HG02840 (cell line): ENCODE data around the gene GALNT2.

Source experiments
- ATAC-seq: cut with Tn5 transposase; IDR thresholded peaks from one replicate; pipeline ENCODE4 v1.9.1; 2021; ENCODE audit warnings: mild to moderate bottlenecking, moderate library complexity, moderate number of reproducible peaks; ENCODE audit not compliant: unreplicated experiment, low FRiP score

The GALNT2 gene

GRCh38 chr1:230141797-230142607 lies 75.0 kb downstream of the GALNT2 start:
- ATAC-seq: no peak

- no peak for ATAC-seq
Measured at GRCh38 chr1:230142608-230143210, 75.7 kb downstream of the GALNT2 start.

GRCh38 chr1:230143534-230143933 lies 76.5 kb downstream of the GALNT2 start:
- ATAC-seq: no peak

GRCh38 chr1:230144010-230144614 lies 77.1 kb downstream of the GALNT2 start:
- ATAC-seq: no peak

- no peak for ATAC-seq
Measured at GRCh38 chr1:230144758-230145504, 77.9 kb downstream of the GALNT2 start.

GRCh38 chr1:230145505-230145899 lies 78.5 kb downstream of the GALNT2 start:
- no peak for ATAC-seq

- ATAC-seq: no peak
Measured at GRCh38 chr1:230145953-230146476, 79.0 kb downstream of the GALNT2 start.

- ATAC-seq: no peak
Measured at GRCh38 chr1:230146709-230147108, 79.7 kb downstream of the GALNT2 start.

GRCh38 chr1:230147253-230148125 lies 80.5 kb downstream of the GALNT2 start:
- ATAC-seq: no peak

- no peak for ATAC-seq
Measured at GRCh38 chr1:230148126-230148652, 81.2 kb downstream of the GALNT2 start.

GRCh38 chr1:230148768-230149469 lies 81.9 kb downstream of the GALNT2 start:
- ATAC-seq: no peak

GRCh38 chr1:230149751-230150584 lies 82.9 kb downstream of the GALNT2 start:
- ATAC-seq: peak; percentile 46

GRCh38 chr1:230150615-230151014 lies 83.6 kb downstream of the GALNT2 start:
- no peak for ATAC-seq

GRCh38 chr1:230151924-230152468 lies 85.0 kb downstream of the GALNT2 start:
- ATAC-seq: no peak

GRCh38 chr1:230152999-230153398 lies 86.0 kb downstream of the GALNT2 start:
- no peak for ATAC-seq

- ATAC-seq: no peak
Measured at GRCh38 chr1:230153641-230154296, 86.7 kb downstream of the GALNT2 start.

- no peak for ATAC-seq
Measured at GRCh38 chr1:230155021-230155420, 88.0 kb downstream of the GALNT2 start.
